ENCODE results near the gene AGBL3. TPM values are rescaled to one million over a fixed set of nuclear protein-coding genes. Genes with fewer than 3 reads are reported as not detected.

Gene AGBL3
- total RNA-seq, 1 donor from 2014 or later, result 0.91 TPM

- H3K4me2 ChIP-seq (ENCODE audit: low read length), result no peak overlapping the region
- no peak overlapping the region for H3K4me3 Mint-ChIP-seq (ENCODE audit: unreplicated experiment)
- H2AFZ ChIP-seq (ENCODE audit: low read depth, low read length), result no peak overlapping the region
- no peak for TF ChIP-seq CTCF (IDR thresholded peaks at IDR 0.05; ENCODE audit: insufficient read depth, low read depth, low read length)
- no peak for TF ChIP-seq EZH2 (IDR thresholded peaks at IDR 0.05; ENCODE audit: insufficient read depth, low read length)
- peaks cover 9% of the 10 kb centered on the region for H3K36me3 ChIP-seq (ENCODE audit: insufficient read depth, low read length)
- H3K4me1 ChIP-seq (ENCODE audit: insufficient read depth, low read length), result peaks cover 6% of the 10 kb centered on the region
- H3K27me3 Mint-ChIP-seq (ENCODE audit: low read depth, unreplicated experiment), result no peaks in the 10 kb centered on the region
- no peaks in the 10 kb centered on the region for H3K27me3 ChIP-seq (ENCODE audit: insufficient read depth, low read length)
- peaks cover under 1% of the 10 kb centered on the region for H3K79me2 ChIP-seq (ENCODE audit: insufficient read depth, low read length)
- H3K9me3 Mint-ChIP-seq (ENCODE audit: unreplicated experiment), result peaks cover 6% of the 10 kb centered on the region
- DNase-seq (ENCODE audit: low read depth), result no peak
- H3K27ac Mint-ChIP-seq (ENCODE audit: unreplicated experiment), result no peak overlapping the region
- FAIRE-seq, result no peak
- no peak overlapping the region for H3K27ac ChIP-seq (ENCODE audit: low read depth, low read length)
- H3K9ac ChIP-seq (ENCODE audit: low read length), result no peak overlapping the region
- H4K20me1 ChIP-seq (ENCODE audit: insufficient read depth, low read length), result peaks cover under 1% of the 10 kb centered on the region
- H3K4me1 Mint-ChIP-seq (ENCODE audit: low read depth, unreplicated experiment), result peaks cover 21% of the 10 kb centered on the region
- H3K9me3 ChIP-seq (ENCODE audit: insufficient read depth, low read depth, low read length), result no peaks in the 10 kb centered on the region
- H3K36me3 Mint-ChIP-seq (ENCODE audit: low read depth, unreplicated experiment), result peaks cover 32% of the 10 kb centered on the region
- no peak overlapping the region for H3K4me3 ChIP-seq (ENCODE audit: insufficient read depth, low read depth, low read length)
These were observed 175.4 kb downstream of the AGBL3 start for GRCh38 chr7:135161669-135162068.

- peaks cover 23% of the 10 kb centered on the region for H3K4me1 Mint-ChIP-seq (ENCODE audit: low read depth, unreplicated experiment)
- H3K9me3 Mint-ChIP-seq (ENCODE audit: unreplicated experiment), result peaks cover 4% of the 10 kb centered on the region
- Histone ChIP-seq H4K20me1 (ENCODE audit: insufficient read depth, low read length) (peaks cover 8% of the 10 kb centered on the region), H3K27ac (ENCODE audit: low read depth, low read length) (no peak overlapping the region), H3K4me2 (ENCODE audit: low read length) (no peak overlapping the region), H3K27me3 (ENCODE audit: insufficient read depth, low read length) (no peaks in the 10 kb centered on the region), H3K9ac (ENCODE audit: low read length) (no peak overlapping the region), H2AFZ (ENCODE audit: low read depth, low read length) (no peak overlapping the region), H3K79me2 (ENCODE audit: insufficient read depth, low read length) (peaks cover 9% of the 10 kb centered on the region), H3K36me3 (ENCODE audit: insufficient read depth, low read length) (peaks cover 16% of the 10 kb centered on the region), H3K9me3 (ENCODE audit: insufficient read depth, low read depth, low read length) (no peaks in the 10 kb centered on the region), H3K4me3 (ENCODE audit: insufficient read depth, low read depth, low read length) (no peak overlapping the region), H3K4me1 (ENCODE audit: insufficient read depth, low read length) (peaks cover 6% of the 10 kb centered on the region)
- FAIRE-seq (no peak), DNase-seq (ENCODE audit: low read depth) (no peak)
- H3K4me3 Mint-ChIP-seq (ENCODE audit: unreplicated experiment), result no peak overlapping the region
- H3K27me3 Mint-ChIP-seq (ENCODE audit: low read depth, unreplicated experiment), result no peaks in the 10 kb centered on the region
- H3K27ac Mint-ChIP-seq (ENCODE audit: unreplicated experiment), result no peak overlapping the region
- TF ChIP-seq EZH2 (IDR thresholded peaks at IDR 0.05; ENCODE audit: insufficient read depth, low read length), result no peak
- no peak for TF ChIP-seq CTCF (IDR thresholded peaks at IDR 0.05; ENCODE audit: insufficient read depth, low read depth, low read length)
- H3K36me3 Mint-ChIP-seq (ENCODE audit: low read depth, unreplicated experiment), result peaks cover 32% of the 10 kb centered on the region
These were observed 176.2 kb downstream of the AGBL3 start for GRCh38 chr7:135162382-135163001.

- Histone ChIP-seq H3K79me2 (ENCODE audit: insufficient read depth, low read length) (peaks cover 28% of the 10 kb centered on the region), H2AFZ (ENCODE audit: low read depth, low read length) (no peak overlapping the region), H3K9ac (ENCODE audit: low read length) (no peak overlapping the region), H3K9me3 (ENCODE audit: insufficient read depth, low read depth, low read length) (no peaks in the 10 kb centered on the region), H3K27me3 (ENCODE audit: insufficient read depth, low read length) (no peaks in the 10 kb centered on the region), H3K36me3 (ENCODE audit: insufficient read depth, low read length) (peaks cover 27% of the 10 kb centered on the region), H3K27ac (ENCODE audit: low read depth, low read length) (no peak overlapping the region), H3K4me3 (ENCODE audit: insufficient read depth, low read depth, low read length) (no peak overlapping the region), H4K20me1 (ENCODE audit: insufficient read depth, low read length) (peaks cover 24% of the 10 kb centered on the region), H3K4me1 (ENCODE audit: insufficient read depth, low read length) (peaks cover 17% of the 10 kb centered on the region), H3K4me2 (ENCODE audit: low read length) (no peak overlapping the region)
- FAIRE-seq (no peak), DNase-seq (ENCODE audit: low read depth) (no peak)
- Mint-ChIP-seq H3K36me3 (ENCODE audit: low read depth, unreplicated experiment) (peaks cover 37% of the 10 kb centered on the region), H3K27ac (ENCODE audit: unreplicated experiment) (peak overlapping the region; percentile 91), H3K9me3 (ENCODE audit: unreplicated experiment) (no peaks in the 10 kb centered on the region), H3K4me1 (ENCODE audit: low read depth, unreplicated experiment) (peaks cover 31% of the 10 kb centered on the region), H3K27me3 (ENCODE audit: low read depth, unreplicated experiment) (no peaks in the 10 kb centered on the region), H3K4me3 (ENCODE audit: unreplicated experiment) (no peak overlapping the region)
- TF ChIP-seq EZH2 (IDR thresholded peaks at IDR 0.05; ENCODE audit: insufficient read depth, low read length), result no peak
- TF ChIP-seq CTCF (IDR thresholded peaks at IDR 0.05; ENCODE audit: insufficient read depth, low read depth, low read length), result no peak
These were observed 178.2 kb downstream of the AGBL3 start for GRCh38 chr7:135164357-135165061.

All from astrocyte (in vitro differentiated cells and primary cell).